ENCODE measurements around the gene ECSIT. TPM values are rescaled to one million over a fixed set of nuclear protein-coding genes. Genes with fewer than 3 reads are reported as not detected.

Gene ECSIT
- total and polyA plus RNA-seq, 2 donors (not counting 1 experiment from before 2014, with no cell fraction given), result 45.6 to 63.1 TPM

DNA sequence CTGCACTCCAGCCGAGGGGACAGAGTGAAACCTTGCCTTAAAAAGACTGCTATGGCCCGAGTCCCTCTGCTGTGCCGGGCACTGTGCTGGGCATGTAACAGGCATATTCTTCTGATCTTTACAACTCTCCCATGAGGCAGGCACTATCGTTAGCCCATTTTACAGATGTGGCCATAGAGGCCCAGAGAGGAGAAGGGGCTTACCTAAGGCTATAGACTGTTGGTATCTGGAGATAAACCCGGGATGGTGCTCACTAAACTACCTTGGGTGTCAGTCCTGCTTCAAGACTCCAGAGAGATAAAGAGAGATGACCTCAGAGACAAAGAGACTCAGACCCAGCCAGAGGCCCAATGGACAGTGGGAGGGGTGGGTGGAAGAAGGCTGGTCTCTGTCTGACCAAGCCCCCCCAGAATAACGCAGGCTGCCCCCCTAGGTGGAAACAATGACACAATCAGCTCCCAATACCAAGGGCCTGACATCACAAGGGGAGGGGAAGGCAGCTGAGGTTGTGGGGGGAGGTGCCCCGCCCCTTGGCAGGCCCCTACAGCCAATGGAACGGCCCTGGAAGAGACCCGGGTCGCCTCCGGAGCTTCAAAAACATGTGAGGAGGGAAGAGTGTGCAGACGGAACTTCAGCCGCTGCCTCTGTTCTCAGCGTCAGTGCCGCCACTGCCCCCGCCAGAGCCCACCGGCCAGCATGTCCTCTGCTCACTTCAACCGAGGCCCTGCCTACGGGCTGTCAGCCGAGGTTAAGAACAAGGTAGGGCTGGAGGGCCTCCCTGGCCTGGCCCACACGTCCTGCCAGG lies 9.5 kb upstream of the ECSIT start, which contains the start of gene CNN1:
Gene CNN1 (plus strand): TSS at position 620 of the 805 bp plus-strand sequence. CDS start 77 bp downstream, at position 697.
- no peak within 1 kb of the TSS for H3K27ac Mint-ChIP-seq

More for the DNA sequence above, 9.5 kb upstream of the ECSIT start, which contains the start of gene CNN1:
- ChIA-PET POLR2A (no interaction called here), CTCF (interaction anchor here (0.8 to 0.9 kb wide), 2 partner anchors 20 to 47 kb away, joined by 4 to 5 read pairs; partner anchors contain the start of gene ELOF1)
- H3K27me3 ChIP-seq (replicated peaks in 1 of 4; ENCODE audit: control extremely low read depth in 1 of 4, control insufficient read depth in 3 of 4, insufficient read depth in 4 of 4, low read length in 3 of 4), result peaks cover 0 to 33% (median 12%) of the 10 kb centered on the region in 4 experiments
- no peaks in the 10 kb centered on the region for H3K79me2 ChIP-seq (ENCODE audit: control insufficient read depth, insufficient read depth, low read length)
- H2AFZ ChIP-seq (ENCODE audit: insufficient read depth, low read depth, low read length, poor library complexity, severe bottlenecking), result no peak within 1 kb of the TSS
- ATAC-seq (ENCODE audit: low read depth), result no peak
- H3K4me3 ChIP-seq (ENCODE audit: control extremely low read depth in 1 of 5, extremely low read depth in 1 of 5, insufficient read depth in 1 of 5, low read depth in 2 of 5, low read length in 4 of 5), result no peak within 1 kb of the TSS
- Mint-ChIP-seq H3K4me1 (peaks cover 22% of the 10 kb centered on the region), H3K27me3 (peaks cover 13% of the 10 kb centered on the region), H3K4me3 (no peak within 1 kb of the TSS), H3K9me3 (ENCODE audit: insufficient read depth) (no peaks in the 10 kb centered on the region)
- no peaks in the 10 kb centered on the region for H4K20me1 ChIP-seq (ENCODE audit: control insufficient read depth, insufficient read depth, low read length, poor library complexity, severe bottlenecking)
- H3K4me1 ChIP-seq (ENCODE audit: control insufficient read depth in 2 of 2, insufficient read depth in 2 of 2, low read length in 2 of 2), result peaks cover 24 to 33% of the 10 kb centered on the region in 2 donors
- no peak for TF ChIP-seq EZH2 (IDR thresholded peaks at IDR 0.05; ENCODE audit: borderline replicate concordance, insufficient read depth, low read depth, low read length, poor library complexity, severe bottlenecking)
- TF ChIP-seq, protein P1, sequence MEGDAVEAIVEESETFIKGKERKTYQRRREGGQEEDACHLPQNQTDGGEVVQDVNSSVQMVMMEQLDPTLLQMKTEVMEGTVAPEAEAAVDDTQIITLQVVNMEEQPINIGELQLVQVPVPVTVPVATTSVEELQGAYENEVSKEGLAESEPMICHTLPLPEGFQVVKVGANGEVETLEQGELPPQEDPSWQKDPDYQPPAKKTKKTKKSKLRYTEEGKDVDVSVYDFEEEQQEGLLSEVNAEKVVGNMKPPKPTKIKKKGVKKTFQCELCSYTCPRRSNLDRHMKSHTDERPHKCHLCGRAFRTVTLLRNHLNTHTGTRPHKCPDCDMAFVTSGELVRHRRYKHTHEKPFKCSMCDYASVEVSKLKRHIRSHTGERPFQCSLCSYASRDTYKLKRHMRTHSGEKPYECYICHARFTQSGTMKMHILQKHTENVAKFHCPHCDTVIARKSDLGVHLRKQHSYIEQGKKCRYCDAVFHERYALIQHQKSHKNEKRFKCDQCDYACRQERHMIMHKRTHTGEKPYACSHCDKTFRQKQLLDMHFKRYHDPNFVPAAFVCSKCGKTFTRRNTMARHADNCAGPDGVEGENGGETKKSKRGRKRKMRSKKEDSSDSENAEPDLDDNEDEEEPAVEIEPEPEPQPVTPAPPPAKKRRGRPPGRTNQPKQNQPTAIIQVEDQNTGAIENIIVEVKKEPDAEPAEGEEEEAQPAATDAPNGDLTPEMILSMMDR (IDR thresholded peaks at IDR 0.05), result no peak
- H3K9me3 ChIP-seq (ENCODE audit: control extremely low read depth in 1 of 3, control insufficient read depth in 2 of 3, insufficient read depth in 1 of 3, low read length in 2 of 3), result no peaks in the 10 kb centered on the region
- intact Hi-C loops (cut with micrococcal nuclease), result no loop called here
- H3K9ac ChIP-seq (ENCODE audit: low read length), result no peak within 1 kb of the TSS
- 44% methylated on average over 16 of the region's 21 CpGs for WGBS (ENCODE audit: insufficient coverage)
- DNase-seq, result no peak
- H3K27ac ChIP-seq (ENCODE audit: low read length in 2 of 2), result no peak within 1 kb of the TSS
- H3K4me2 ChIP-seq (replicated peaks; ENCODE audit: low read depth, low read length, poor library complexity, severe bottlenecking), result no peak within 1 kb of the TSS
- no peaks in the 10 kb centered on the region for H3K36me3 ChIP-seq (replicated peaks in 1 of 2; ENCODE audit: control extremely low read depth in 1 of 2, control insufficient read depth in 1 of 2, extremely low read depth in 1 of 2, insufficient read depth in 2 of 2, low read length in 1 of 2)

Measured in B cell (primary cell).